ENCODE data around the gene DUXB.

The DUXB gene

GRCh38 chr16:75714661-75715060, 13.4 kb upstream of the DUXB start:
- H3K9me3 ChIP-seq (ENCODE audit: control insufficient read depth, insufficient read depth, low read depth, low read length) = no peaks in the 10 kb centered on the region
- POLR2A ChIA-PET = no interaction called here

GRCh38 chr16:75710344-75710743, 9.1 kb upstream of the DUXB start:
- no peak overlapping the region for H3K27ac ChIP-seq (ENCODE audit: extremely low read depth, low read depth, low read length)
- no peaks in the 10 kb centered on the region for H3K4me1 ChIP-seq (ENCODE audit: control insufficient read depth, insufficient read depth, low read length)
- H3K36me3 ChIP-seq (ENCODE audit: control insufficient read depth in 2 of 2, insufficient read depth in 1 of 2, low read length in 2 of 2) = no peaks in the 10 kb centered on the region
- TF ChIP-seq ZNF280C (tag by site-specific recombination; IDR thresholded peaks at IDR 0.05) (no peak), ZNF626 (tag by site-specific recombination; IDR thresholded peaks at IDR 0.05) (0 out of 2 replicates have a peak, but pooled peaks have one; percentile 21), SETDB1 (IDR thresholded peaks at IDR 0.05; ENCODE audit: insufficient read length, low read length) (peak; percentile 98)
- no peak overlapping the region for H3K4me3 ChIP-seq (ENCODE audit: low read depth, low read length)
- ChIA-PET POLR2A (no interaction called here), CTCF (no interaction called here)
- H3K9me3 ChIP-seq (ENCODE audit: control insufficient read depth, insufficient read depth, low read depth, low read length) = no peaks in the 10 kb centered on the region

More at GRCh38 chr16:75714661-75715060, 13.4 kb upstream of the DUXB start:
- H3K4me1 ChIP-seq (ENCODE audit: control insufficient read depth, insufficient read depth, low read length) = no peaks in the 10 kb centered on the region
- TF ChIP-seq SCRT2 (tag by site-specific recombination; IDR thresholded peaks at IDR 0.05) = peak; percentile 90
- no peak for TF ChIP-seq RBAK (tag by site-specific recombination; IDR thresholded peaks at IDR 0.05)
- peak; percentile 46; the same call in 1 of the 2 replicates for TF ChIP-seq SCRT1 (tag by site-specific recombination; IDR thresholded peaks at IDR 0.05; ENCODE audit: borderline replicate concordance)
- no peaks in the 10 kb centered on the region for H3K36me3 ChIP-seq (ENCODE audit: control insufficient read depth in 2 of 2, insufficient read depth in 1 of 2, low read length in 2 of 2)
- CTCF ChIA-PET = no interaction called here
- H3K27ac ChIP-seq (ENCODE audit: extremely low read depth, low read depth, low read length) = no peak overlapping the region
- H3K4me3 ChIP-seq (ENCODE audit: low read depth, low read length) = no peak overlapping the region

GRCh38 chr16:75703306-75703705, 2.0 kb upstream of the DUXB start:
- ChIA-PET CTCF (no interaction called here), POLR2A (no interaction called here)
- Histone ChIP-seq H3K36me3 (ENCODE audit: control insufficient read depth in 2 of 2, insufficient read depth in 1 of 2, low read length in 2 of 2) (no peaks in the 10 kb centered on the region), H3K4me1 (ENCODE audit: control insufficient read depth, insufficient read depth, low read length) (no peaks in the 10 kb centered on the region), H3K27ac (ENCODE audit: extremely low read depth, low read depth, low read length) (no peak overlapping the region), H3K9me3 (ENCODE audit: control insufficient read depth, insufficient read depth, low read depth, low read length) (no peaks in the 10 kb centered on the region), H3K4me3 (ENCODE audit: low read depth, low read length) (no peak overlapping the region)
- TF ChIP-seq ZNF157 (tag by site-specific recombination; IDR thresholded peaks at IDR 0.05) (no peak), ZNF777 (tag by site-specific recombination; IDR thresholded peaks at IDR 0.05; ENCODE audit: borderline replicate concordance) (no peak), ZNF654 (tag by site-specific recombination; IDR thresholded peaks at IDR 0.05; ENCODE audit: low read depth) (no peak), MZF1 (tag by site-specific recombination; IDR thresholded peaks at IDR 0.05; ENCODE audit: borderline replicate concordance) (no peak), ZNF169 (tag by site-specific recombination; IDR thresholded peaks at IDR 0.05) (no peak), KLF17 (tag by site-specific recombination; IDR thresholded peaks at IDR 0.05) (no peak), ZBTB17 (tag by site-specific recombination; IDR thresholded peaks at IDR 0.05) (no peak), ZNF621 (tag by site-specific recombination; IDR thresholded peaks at IDR 0.05) (no peak), PRDM4 (tag by site-specific recombination; IDR thresholded peaks at IDR 0.05) (no peak)

All from HEK293 (cell line).